Omental fat pad (tissue), 4 donors: ENCODE measurements around the gene DNER. TPM values are rescaled to one million over a fixed set of nuclear protein-coding genes. Genes with fewer than 3 reads are reported as not detected.
A peak's percentile ranks its signal among the peaks of the same experiment; 100 is the strongest.

Experiments
- ATAC-seq: fragments of 150-250 bp; one replicate; pipeline ENCODE4 v1.9.1; 2016; ENCODE audit warnings: mild to moderate bottlenecking, moderate library complexity; ENCODE audit not compliant: low FRiP score
- DNase-seq: peaks from one replicate; pipeline ENCODE4 v3.0.0-alpha.2; 2019; ENCODE audit warnings: low spot score
- CTCF ChIP-seq, 3 donors: fragments of 450-650 bp; IDR thresholded peaks; one replicate each; pipeline ENCODE4 v1.5.1; 2016 to 2017; ENCODE audit warnings: antibody characterized with exemption in 3 of 3, mild to moderate bottlenecking in 3 of 3, moderate library complexity in 2 of 3
- total RNA-seq, 4 donors: library from RNA; depleted of rRNA; stranded (reverse); fragments of >200 nt; gene quantifications; one replicate each; pipeline ENCODE4 v1.1.0, GENCODE V29; 2016

DNER gene
- total RNA-seq, 4 donors from 2014 or later = 3.1 to 12.2 (median 8.7) TPM

- DNase-seq = no peak
- no peak for TF ChIP-seq CTCF (IDR thresholded peaks at IDR 0.05)
- no peak for ATAC-seq
Observed at GRCh38 chr2:229456091-229456490, 258.3 kb downstream of the DNER start.

- DNase-seq (no peak), ATAC-seq (peak; percentile 93)
- TF ChIP-seq CTCF (IDR thresholded peaks at IDR 0.05) = no peak
Observed at GRCh38 chr2:229454934-229455631, 259.3 kb downstream of the DNER start.

GRCh38 chr2:229453230-229453629, 261.1 kb downstream of the DNER start:
- ATAC-seq (no peak), DNase-seq (no peak)
- no peak for TF ChIP-seq CTCF (IDR thresholded peaks at IDR 0.05)

GRCh38 chr2:229451852-229452251, 262.5 kb downstream of the DNER start:
- ATAC-seq (no peak), DNase-seq (no peak)
- no peak for TF ChIP-seq CTCF (IDR thresholded peaks at IDR 0.05)

GRCh38 chr2:229447227-229447626, 267.1 kb downstream of the DNER start:
- ATAC-seq (no peak), DNase-seq (no peak)
- no peak for TF ChIP-seq CTCF (IDR thresholded peaks at IDR 0.05)

GRCh38 chr2:229446350-229446749, 268.0 kb downstream of the DNER start:
- DNase-seq (no peak), ATAC-seq (no peak)
- no peak for TF ChIP-seq CTCF (IDR thresholded peaks at IDR 0.05)

- no peak for TF ChIP-seq CTCF (IDR thresholded peaks at IDR 0.05)
- ATAC-seq = peak; percentile 36
- no peak for DNase-seq
Observed at GRCh38 chr2:229445501-229446211, 268.7 kb downstream of the DNER start.
